GM18505 (cell line): Measurements from ENCODE around the gene GAPVD1.
"Not testable (repeated sequence)": the region's sequence is repeated elsewhere in the genome, so short reads cannot be mapped to it uniquely, and the experiment has no call there.

ENCODE experiments used
- ATAC-seq: cut with Tn5 transposase; IDR thresholded peaks from one replicate; pipeline ENCODE4 v1.9.1; 2021; ENCODE audit not compliant: unreplicated experiment
- POLR2A ChIP-seq: IDR thresholded peaks from 4 replicates; pipeline ENCODE4 v1.6.1; 2011; ENCODE audit warnings: borderline replicate concordance; ENCODE audit not compliant: insufficient read depth, insufficient read length; ENCODE audit errors: extremely low read depth

GAPVD1 gene

GRCh38 chr9:125268394-125269013 lies 6.9 kb downstream of the GAPVD1 start:
- TF ChIP-seq POLR2A: no peak
- no peak for ATAC-seq

- TF ChIP-seq POLR2A: no peak
- no peak for ATAC-seq
These were observed 7.4 kb downstream of the GAPVD1 start for GRCh38 chr9:125269014-125269397.

- ATAC-seq: no peak
- TF ChIP-seq POLR2A: no peak
These were observed 9.5 kb downstream of the GAPVD1 start for GRCh38 chr9:125271081-125271480.

GRCh38 chr9:125272697-125273096 lies 11.1 kb downstream of the GAPVD1 start:
- TF ChIP-seq POLR2A: no peak
- no peak for ATAC-seq

GRCh38 chr9:125276771-125277170 lies 15.1 kb downstream of the GAPVD1 start:
- no peak for TF ChIP-seq POLR2A
- ATAC-seq: no peak

GRCh38 chr9:125277411-125277810 lies 15.8 kb downstream of the GAPVD1 start:
- ATAC-seq: no peak
- TF ChIP-seq POLR2A: no peak

- no peak for TF ChIP-seq POLR2A
- ATAC-seq: no peak
These were observed 19.3 kb downstream of the GAPVD1 start for GRCh38 chr9:125280945-125281344.

DNA sequence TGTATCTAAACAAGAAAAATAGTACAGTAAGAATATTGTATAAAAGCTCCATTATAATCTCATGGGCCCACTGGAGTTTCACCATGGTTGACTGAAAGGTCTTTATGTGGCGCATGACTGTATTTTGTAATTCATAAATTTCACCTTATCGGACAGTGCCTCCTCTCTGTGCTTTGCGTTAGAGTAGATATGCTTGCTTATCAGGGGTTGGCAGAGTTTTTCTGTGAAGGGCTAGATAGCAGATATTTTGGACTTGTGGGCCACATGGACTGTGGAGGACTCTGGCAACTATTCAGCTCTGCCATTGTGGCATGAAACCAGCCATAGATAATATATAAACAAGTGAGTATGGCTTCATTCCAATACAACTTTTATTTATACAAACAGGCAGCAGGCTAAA lies 23.2 kb downstream of the GAPVD1 start:
- TF ChIP-seq POLR2A: no peak
- no peak for ATAC-seq

DNA sequence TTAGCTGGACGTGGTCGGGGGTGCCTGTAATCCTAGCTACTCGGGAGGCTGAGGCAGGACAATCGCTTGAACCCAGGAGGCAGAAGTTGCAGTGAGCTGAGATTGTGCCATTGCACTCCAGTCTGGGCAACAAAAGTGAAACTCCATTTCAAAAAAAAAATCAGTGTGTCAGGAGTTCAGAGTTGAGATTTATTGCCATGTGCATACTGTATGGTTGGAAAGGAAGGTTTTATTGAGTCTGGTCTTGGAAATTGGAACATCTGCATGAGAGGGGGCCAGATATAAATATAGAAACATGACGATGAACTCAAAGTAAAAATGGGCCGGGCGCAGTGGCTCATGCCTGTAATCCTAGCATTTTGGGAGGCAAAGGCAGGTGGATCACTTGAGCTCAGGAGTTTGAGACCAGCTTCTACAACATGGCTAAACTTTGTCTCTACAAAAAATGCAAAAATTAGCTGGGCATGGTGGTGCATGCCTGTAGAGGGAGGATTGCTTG lies 25.4 kb downstream of the GAPVD1 start:
- ATAC-seq: not testable (repeated sequence)

GRCh38 chr9:125293134-125293533 lies 31.5 kb downstream of the GAPVD1 start:
- no peak for TF ChIP-seq POLR2A
- ATAC-seq: no peak

DNA sequence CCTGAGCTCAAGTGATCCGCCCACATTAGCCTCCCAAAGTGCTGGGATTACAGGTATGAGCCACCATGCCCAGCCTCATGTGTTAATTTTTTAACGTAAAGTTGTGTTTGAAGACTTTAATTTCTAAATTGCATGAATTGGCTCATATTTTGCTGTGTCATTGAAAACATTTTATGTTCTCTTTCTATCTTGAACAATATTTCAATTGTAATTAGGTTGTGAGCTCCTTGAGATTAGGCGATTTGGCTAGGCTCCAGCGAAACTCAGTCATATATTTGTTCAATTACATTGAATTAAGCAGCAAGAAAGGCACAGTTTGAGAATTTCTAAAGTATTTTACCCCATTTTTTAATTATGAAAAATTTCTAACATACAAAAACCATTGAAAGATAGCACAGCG lies 34.0 kb downstream of the GAPVD1 start:
- ATAC-seq: no peak
- TF ChIP-seq POLR2A: no peak

- no peak for ATAC-seq
These were observed 35.3 kb downstream of the GAPVD1 start for GRCh38 chr9:125296843-125297372.

DNA sequence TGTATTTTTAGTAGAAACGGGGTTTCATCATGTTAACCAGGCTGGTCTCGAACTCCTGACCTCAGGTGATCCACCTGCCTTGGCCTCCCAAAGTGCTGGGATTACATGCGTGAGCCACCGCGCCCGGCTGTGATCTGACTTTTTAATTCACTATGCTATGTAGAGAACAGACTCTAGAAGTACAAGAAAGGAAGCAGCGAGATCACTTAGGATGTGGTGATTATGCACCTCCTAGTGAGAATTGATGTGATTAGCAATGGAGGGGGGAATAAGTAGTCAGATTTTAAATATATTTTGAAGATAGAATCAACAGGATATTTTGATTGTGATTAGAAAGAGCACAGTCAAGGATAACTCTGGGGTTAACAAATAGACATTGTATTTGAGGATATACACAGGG lies 36.3 kb downstream of the GAPVD1 start:
- no peak for ATAC-seq
- TF ChIP-seq POLR2A: no peak

More at GRCh38 chr9:125296843-125297372, 35.3 kb downstream of the GAPVD1 start:
- TF ChIP-seq POLR2A: no peak

- no peak for ATAC-seq
- TF ChIP-seq POLR2A: no peak
These were observed 40.6 kb downstream of the GAPVD1 start for GRCh38 chr9:125302241-125302640.

GRCh38 chr9:125304273-125304672 lies 42.6 kb downstream of the GAPVD1 start:
- no peak for ATAC-seq
- TF ChIP-seq POLR2A: no peak
